ENCODE measurements around the gene NUBP1. TPM values are rescaled to one million over a fixed set of nuclear protein-coding genes. Genes with fewer than 3 reads are reported as not detected.

NUBP1 gene
- total and polyA plus RNA-seq, 8 donors = 14.6 to 32.1 (median 22.3) TPM

DNA sequence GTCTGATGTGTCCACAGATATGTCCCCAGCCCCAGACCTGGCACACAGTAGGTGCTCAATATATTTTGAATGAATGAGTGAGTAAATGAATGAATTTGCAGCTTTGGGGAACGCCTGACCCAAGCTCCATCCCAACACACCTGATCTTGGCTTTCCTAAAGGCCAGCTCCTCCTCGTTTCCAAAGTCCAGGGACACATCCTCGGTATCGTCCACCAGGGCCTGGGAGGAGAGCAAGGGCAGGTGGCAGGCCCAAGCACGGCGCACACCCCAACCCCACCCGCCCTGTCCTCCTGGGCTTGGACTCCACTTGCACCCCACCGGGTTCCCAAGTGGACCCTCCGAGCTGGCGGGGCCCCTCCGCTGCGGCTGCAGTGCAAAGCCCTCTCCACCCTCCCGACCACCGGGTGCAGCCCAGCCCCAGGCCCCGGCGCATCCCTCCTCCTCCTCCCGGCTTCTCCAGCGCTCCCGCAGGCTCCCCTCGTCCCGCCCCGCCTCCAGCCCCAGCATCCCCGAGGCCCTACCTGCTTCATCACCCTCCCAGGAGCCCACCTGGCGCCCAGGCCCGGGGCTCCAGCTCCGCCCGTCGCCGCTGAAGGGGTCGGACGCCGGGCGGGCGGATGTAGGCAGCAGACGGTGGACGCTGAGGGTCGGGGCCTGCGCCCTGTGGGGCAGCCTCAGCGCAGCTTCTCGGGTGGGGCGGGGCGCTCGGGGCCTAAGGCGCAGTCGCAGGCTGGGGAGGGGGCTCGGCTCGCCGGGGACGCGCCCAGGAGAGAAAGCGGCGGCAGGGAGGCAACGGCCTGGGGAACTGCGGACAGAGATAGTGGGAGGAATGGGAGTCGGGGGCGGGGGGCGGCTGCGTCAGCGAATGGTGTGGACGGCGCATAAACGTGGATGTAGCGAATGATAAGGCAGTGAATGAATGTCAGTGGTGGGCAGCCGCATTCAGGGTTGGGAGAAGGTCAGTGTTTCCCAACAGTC is 74.6 kb downstream of the NUBP1 start, which contains the start of gene TVP23A:
TVP23A (minus strand) TSS at position 832 of the 979 bp plus-strand sequence; CDS start at position 531, 301 bp downstream.
- no peak for FAIRE-seq

More for the DNA sequence above, 74.6 kb downstream of the NUBP1 start, which contains the start of gene TVP23A:
- H3K4me3 ChIP-seq = peak within 1 kb of the TSS in 1 of 4 donors; percentile 7
- H3K4me1 ChIP-seq = peaks cover 0 to 6% (median 2%) of the 10 kb centered on the region in 3 donors
- ATAC-seq (peak in 1 of 4 donors; percentile 14), DNase-seq (peak in 1 of 6 donors; percentile 64)
- intact Hi-C loops (cut with DNase I) = no loop called here
- TF ChIP-seq, protein P1, sequence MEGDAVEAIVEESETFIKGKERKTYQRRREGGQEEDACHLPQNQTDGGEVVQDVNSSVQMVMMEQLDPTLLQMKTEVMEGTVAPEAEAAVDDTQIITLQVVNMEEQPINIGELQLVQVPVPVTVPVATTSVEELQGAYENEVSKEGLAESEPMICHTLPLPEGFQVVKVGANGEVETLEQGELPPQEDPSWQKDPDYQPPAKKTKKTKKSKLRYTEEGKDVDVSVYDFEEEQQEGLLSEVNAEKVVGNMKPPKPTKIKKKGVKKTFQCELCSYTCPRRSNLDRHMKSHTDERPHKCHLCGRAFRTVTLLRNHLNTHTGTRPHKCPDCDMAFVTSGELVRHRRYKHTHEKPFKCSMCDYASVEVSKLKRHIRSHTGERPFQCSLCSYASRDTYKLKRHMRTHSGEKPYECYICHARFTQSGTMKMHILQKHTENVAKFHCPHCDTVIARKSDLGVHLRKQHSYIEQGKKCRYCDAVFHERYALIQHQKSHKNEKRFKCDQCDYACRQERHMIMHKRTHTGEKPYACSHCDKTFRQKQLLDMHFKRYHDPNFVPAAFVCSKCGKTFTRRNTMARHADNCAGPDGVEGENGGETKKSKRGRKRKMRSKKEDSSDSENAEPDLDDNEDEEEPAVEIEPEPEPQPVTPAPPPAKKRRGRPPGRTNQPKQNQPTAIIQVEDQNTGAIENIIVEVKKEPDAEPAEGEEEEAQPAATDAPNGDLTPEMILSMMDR (IDR thresholded peaks at IDR 0.05) = no peak
- H3K27ac ChIP-seq = no peak within 1 kb of the TSS
- 76 to 77% methylated on average over 58 to 64 of the region's 64 CpGs for WGBS, 2 donors
- no peaks in the 10 kb centered on the region for H3K27me3 ChIP-seq
- no peaks in the 10 kb centered on the region for H3K36me3 ChIP-seq
- no peaks in the 10 kb centered on the region for H3K9me3 ChIP-seq

Other genes with a start within 250 kb of the NUBP1 start
- gene EMP2, start 163.2 kb upstream of the NUBP1 start, total RNA-seq = 10 to 100 TPM in 1 of 6 donors, 1 to 10 TPM in 5; 9.0 to 13.0 (median 9.3) TPM
- 10 to 100 TPM in 1 of 2 donors, 1 to 10 TPM in 1; 5.5 to 13.7 TPM for gene EMP2, start 163.2 kb upstream of the NUBP1 start, polyA plus RNA-seq
- gene TEKT5, start 48.9 kb upstream of the NUBP1 start, total RNA-seq = 1 to 10 TPM in 1 of 6 donors, under 1 TPM in 4, not detected in 1; 0.17 to 1.1 (median 0.19) TPM
- gene TEKT5, start 48.9 kb upstream of the NUBP1 start, polyA plus RNA-seq = under 1 TPM; 0.26 to 0.57 TPM
- under 1 TPM in 3 of 6 donors, not detected in 3; 0.08 to 0.18 (median 0.16) TPM for gene TVP23A, start 75.0 kb downstream of the NUBP1 start, total RNA-seq
- gene TVP23A, start 75.0 kb downstream of the NUBP1 start, polyA plus RNA-seq = under 1 TPM; 0.05 to 0.34 TPM
- 10 to 100 TPM in 2 of 6 donors, 1 to 10 TPM in 4; 1.8 to 39.7 (median 3.7) TPM for gene CIITA, start 133.4 kb downstream of the NUBP1 start, total RNA-seq
- gene CIITA, start 133.4 kb downstream of the NUBP1 start, polyA plus RNA-seq = 1 to 10 TPM; 6.5 to 8.6 TPM
- gene DEXI, start 198.6 kb downstream of the NUBP1 start, total RNA-seq = 10 to 100 TPM; 12.0 to 22.6 (median 16.8) TPM
- 10 to 100 TPM; 14.4 to 21.4 TPM for gene DEXI, start 198.6 kb downstream of the NUBP1 start, polyA plus RNA-seq
- 10 to 100 TPM in 4 of 6 donors, 1 to 10 TPM in 2; 9.7 to 17.2 (median 10.7) TPM for gene CLEC16A, start 200.7 kb downstream of the NUBP1 start, total RNA-seq
- gene CLEC16A, start 200.7 kb downstream of the NUBP1 start, polyA plus RNA-seq = 10 to 100 TPM in 1 of 2 donors, 1 to 10 TPM in 1; 8.1 to 11.7 TPM

Data from pancreas (tissue), 10 donors.